Stomach (tissue), 9 donors: ENCODE measurements around the gene PARD3. TPM values are rescaled to one million over a fixed set of nuclear protein-coding genes. Genes with fewer than 3 reads are reported as not detected.
A peak's percentile ranks its signal among the peaks of the same experiment; 100 is the strongest.

Experiments used
- DNase-seq, 2 donors: peaks; one replicate each; pipeline versions ENCODE4 v3.0.0 to v3.0.0-alpha.2; 2013 to 2019
- H3K27ac ChIP-seq, 5 donors: fragments of 200-600 bp in 4 of 5; sonication (generic) in 4 of 5; one replicate each; pipeline ENCODE4 v1.5.1; 2013 to 2019; ENCODE audit warnings: mild to moderate bottlenecking in 1 of 5, moderate library complexity in 1 of 5
- H3K27me3 ChIP-seq, 3 donors: fragments of 200-600 bp; sonication (generic); one replicate each; pipeline ENCODE4 v1.5.1; 2017 to 2019; ENCODE audit warnings: mixed run types in 1 of 3
- H3K36me3 ChIP-seq, 4 donors: fragments of 200-600 bp; sonication (generic); 1 replicate in 3 of 4; 2 replicates in 1 of 4; pipeline ENCODE4 v1.5.1; 2016 to 2019
- H3K4me1 ChIP-seq, 4 donors: fragments of 200-600 bp; sonication (generic); one replicate each; pipeline ENCODE4 v1.5.1; 2016 to 2019
- H3K4me3 ChIP-seq, 4 donors: fragments of 200-600 bp; sonication (generic) in 3 of 4; one replicate each; pipeline ENCODE4 v1.5.1; 2016 to 2019; ENCODE audit warnings: mild to moderate bottlenecking in 1 of 4
- H3K9me3 ChIP-seq, 4 donors: fragments of 200-600 bp; sonication (generic); one replicate each; pipeline ENCODE4 v1.5.1; 2016 to 2019
- CTCF ChIP-seq, 7 experiments: fragments of 450-650 bp in 4 of 7; fragments of 200-600 bp in 3 of 7; sonication (generic) in 3 of 7; IDR thresholded peaks; one replicate each; pipeline ENCODE4 v1.5.1; 2016 to 2019; ENCODE audit warnings: antibody characterized with exemption in 7 of 7, control low read depth in 2 of 7, mild to moderate bottlenecking in 1 of 7
- EP300 ChIP-seq: sonication (generic); formaldehyde crosslinking; IDR thresholded peaks from one replicate; pipeline ENCODE4 v1.6.1; 2017; ENCODE audit warnings: antibody characterized with exemption
- POLR2A ChIP-seq, 4 donors: fragments of 450-650 bp; IDR thresholded peaks; one replicate each; pipeline ENCODE4 v1.6.1; 2016; ENCODE audit warnings: antibody characterized with exemption in 4 of 4, control low read depth in 2 of 4, mild to moderate bottlenecking in 1 of 4, moderate library complexity in 1 of 4
- POLR2AphosphoS5 ChIP-seq, 3 donors: sonication (generic); formaldehyde crosslinking; IDR thresholded peaks; one replicate each; pipeline ENCODE4 v1.6.1; 2016; ENCODE audit warnings: antibody characterized with exemption in 3 of 3
- WGBS, 5 donors: extraction: QIAGEN DNeasy Blood & Tissue Kit in 3 of 5; methylation state at CpG; one replicate each; pipeline versions ENCODE4 v1.1.5 to v1.1.7; 2013 to 2018; 5-methylcytosine and 5-hydroxymethylcytosine counted together
- intact Hi-C: fragments of 100-400 bp; cut with DNase I; formaldehyde crosslinking; loops from one replicate; pipeline ENCODE4 v1.15.1; 2023; ENCODE audit warnings: low total_unique reads
- polyA plus RNA-seq, 3 donors: library from polyadenylated mRNA; stranded (reverse); fragments of 200-250 nt; gene quantifications; one replicate each; pipeline ENCODE4 v1.2.3, GENCODE V29; 2013
- total RNA-seq, 5 donors: library from RNA; depleted of rRNA; stranded (reverse); fragments of >200 nt; gene quantifications; one replicate each; pipeline versions ENCODE4 v1.1.0 to v1.2.3, GENCODE V29; 2014 to 2016
- donor health status: healthy with polysubstance abuse.
- donor health status: Bipolar disorder and iron deficiency.
- donor health status: healthy.

The PARD3 gene
- total and polyA plus RNA-seq, 8 donors = 13.7 to 118 (median 31.8) TPM

- 91 to 98% (median 91%) methylated on average over 17 of the region's 17 CpGs for whole genome bisulfite sequencing, 5 donors
- TF ChIP-seq POLR2A (IDR thresholded peaks at IDR 0.05) (no peak), CTCF (IDR thresholded peaks at IDR 0.05) (no peak), POLR2AphosphoS5 (IDR thresholded peaks at IDR 0.05) (no peak), EP300 (no peak)
- H3K4me1 ChIP-seq = peaks cover 0 to 9% (median 0%) of the 10 kb centered on the region in 4 donors
- H3K36me3 ChIP-seq = no peaks in the 10 kb centered on the region
- DNase-seq = no peak
- peaks cover 0 to 23% (median 7%) of the 10 kb centered on the region in 4 donors for H3K9me3 ChIP-seq
- intact Hi-C loops = no loop called here
- H3K27ac ChIP-seq = peak overlapping the region in 1 of 5 donors; percentile 21
- no peak overlapping the region for H3K4me3 ChIP-seq
- no peaks in the 10 kb centered on the region for H3K27me3 ChIP-seq
These were observed 735.2 kb downstream of the PARD3 start for GRCh38 chr10:34079702-34080484.

- H3K27ac ChIP-seq = peak overlapping the region in 3 of 5 donors; percentile 35 to 52 (median 35)
- intact Hi-C loops = no loop called here
- DNase-seq = peak in 1 of 2 donors; percentile 67
- H3K4me3 ChIP-seq = no peak overlapping the region
- WGBS, 5 donors = 74 to 86% (median 82%) methylated on average over 20 to 22 of the region's 22 CpGs
- peaks cover 0 to 16% (median 6%) of the 10 kb centered on the region in 4 donors for H3K9me3 ChIP-seq
- no peak for TF ChIP-seq CTCF (IDR thresholded peaks at IDR 0.05)
- no peak for TF ChIP-seq POLR2A (IDR thresholded peaks at IDR 0.05)
- no peak for TF ChIP-seq EP300
- TF ChIP-seq POLR2AphosphoS5 (IDR thresholded peaks at IDR 0.05) = no peak
- H3K4me1 ChIP-seq = peaks cover 0 to 9% (median 0%) of the 10 kb centered on the region in 4 donors
- no peaks in the 10 kb centered on the region for H3K36me3 ChIP-seq
- no peaks in the 10 kb centered on the region for H3K27me3 ChIP-seq
These were observed 736.2 kb downstream of the PARD3 start for GRCh38 chr10:34078745-34079470.

- Histone ChIP-seq H3K4me3 (no peak overlapping the region), H3K4me1 (peaks cover 0 to 9% (median 0%) of the 10 kb centered on the region in 4 donors), H3K27me3 (no peaks in the 10 kb centered on the region), H3K36me3 (no peaks in the 10 kb centered on the region), H3K9me3 (peaks cover 0 to 8% (median under 1%) of the 10 kb centered on the region in 4 donors), H3K27ac (peak overlapping the region in 1 of 5 donors; percentile 35)
- DNase-seq = no peak
- WGBS, 5 donors = 60 to 73% (median 64%) methylated on average over 4 of the region's 4 CpGs
- TF ChIP-seq POLR2A (IDR thresholded peaks at IDR 0.05) = no peak
- no peak for TF ChIP-seq CTCF (IDR thresholded peaks at IDR 0.05)
- TF ChIP-seq EP300 = no peak
- intact Hi-C loops = no loop called here
These were observed 736.9 kb downstream of the PARD3 start for GRCh38 chr10:34078017-34078744.

GRCh38 chr10:34076443-34076842, 738.7 kb downstream of the PARD3 start:
- TF ChIP-seq POLR2A (IDR thresholded peaks at IDR 0.05) (no peak), EP300 (no peak), CTCF (IDR thresholded peaks at IDR 0.05) (no peak), POLR2AphosphoS5 (IDR thresholded peaks at IDR 0.05) (no peak)
- peaks cover 0 to 6% (median 0%) of the 10 kb centered on the region in 4 donors for H3K9me3 ChIP-seq
- H3K27ac ChIP-seq = no peak overlapping the region
- no peak overlapping the region for H3K4me3 ChIP-seq
- peaks cover 0 to 9% (median 0%) of the 10 kb centered on the region in 4 donors for H3K4me1 ChIP-seq
- no peaks in the 10 kb centered on the region for H3K36me3 ChIP-seq
- no peak for DNase-seq
- intact Hi-C loops = no loop called here
- H3K27me3 ChIP-seq = no peaks in the 10 kb centered on the region
